Peyer's patch (tissue), 4 donors: ENCODE data around the gene TOMM20. TPM values are rescaled to one million over a fixed set of nuclear protein-coding genes. Genes with fewer than 3 reads are reported as not detected.

ENCODE experiments used
- DNase-seq, 3 donors: peaks; one replicate each; pipeline ENCODE4 v3.0.0-alpha.2; 2017 to 2019
- H3K27ac ChIP-seq, 4 donors: fragments of 200-600 bp; sonication (generic); one replicate each; pipeline ENCODE4 v1.5.1; 2016 to 2019
- H3K27me3 ChIP-seq, 2 donors: fragments of 200-600 bp; sonication (generic); one replicate each; pipeline ENCODE4 v1.5.1; 2019
- H3K36me3 ChIP-seq, 3 donors: fragments of 200-600 bp; sonication (generic); one replicate each; pipeline ENCODE4 v1.5.1; 2016 to 2019
- H3K4me1 ChIP-seq, 4 donors: fragments of 200-600 bp; sonication (generic); one replicate each; pipeline ENCODE4 v1.5.1; 2016 to 2019
- H3K4me3 ChIP-seq, 4 donors: fragments of 200-600 bp; sonication (generic); 1 replicate in 3 of 4; 2 replicates in 1 of 4; pipeline ENCODE4 v1.5.1; 2016 to 2019; ENCODE audit warnings: mild to moderate bottlenecking in 1 of 4
- H3K9me3 ChIP-seq, 4 donors: fragments of 200-600 bp; sonication (generic); one replicate each; pipeline ENCODE4 v1.5.1; 2016 to 2019; ENCODE audit warnings: mild to moderate bottlenecking in 1 of 4
- POLR2A ChIP-seq, 2 donors: fragments of 450-650 bp; IDR thresholded peaks; one replicate each; pipeline ENCODE4 v1.5.1; 2017; ENCODE audit warnings: antibody characterized with exemption in 2 of 2, mild to moderate bottlenecking in 2 of 2, moderate library complexity in 2 of 2
- total RNA-seq, 4 donors: library from RNA; depleted of rRNA; stranded (reverse); fragments of >200 nt; gene quantifications; one replicate each; pipeline ENCODE4 v1.1.0, GENCODE V29; 2016
- TF ChIP-seq, protein P1 (sequence below), 6 experiments: fragments of 450-650 bp in 4 of 6; fragments of 200-600 bp in 2 of 6; sonication (generic) in 1 of 6; IDR thresholded peaks; one replicate each; pipeline ENCODE4 v1.5.1; 2017 to 2019; ENCODE audit warnings: antibody characterized with exemption in 6 of 6, mild to moderate bottlenecking in 3 of 6, moderate library complexity in 1 of 6

TOMM20 gene
- total RNA-seq, 4 donors from 2014 or later: 38.0 to 44.3 (median 42.8) TPM

GRCh38 chr1:235127203-235127602, 1.4 kb downstream of the TOMM20 start:
- Histone ChIP-seq H3K4me1 (peaks cover 0 to 17% (median 5%) of the 10 kb centered on the region in 4 donors), H3K4me3 (peak overlapping the region; percentile 65 to 88 (median 83)), H3K9me3 (no peaks in the 10 kb centered on the region), H3K27me3 (no peaks in the 10 kb centered on the region), H3K27ac (no peak overlapping the region), H3K36me3 (peaks cover 0 to 10% (median 0%) of the 10 kb centered on the region in 3 donors)
- DNase-seq: no peak
- TF ChIP-seq, protein P1, sequence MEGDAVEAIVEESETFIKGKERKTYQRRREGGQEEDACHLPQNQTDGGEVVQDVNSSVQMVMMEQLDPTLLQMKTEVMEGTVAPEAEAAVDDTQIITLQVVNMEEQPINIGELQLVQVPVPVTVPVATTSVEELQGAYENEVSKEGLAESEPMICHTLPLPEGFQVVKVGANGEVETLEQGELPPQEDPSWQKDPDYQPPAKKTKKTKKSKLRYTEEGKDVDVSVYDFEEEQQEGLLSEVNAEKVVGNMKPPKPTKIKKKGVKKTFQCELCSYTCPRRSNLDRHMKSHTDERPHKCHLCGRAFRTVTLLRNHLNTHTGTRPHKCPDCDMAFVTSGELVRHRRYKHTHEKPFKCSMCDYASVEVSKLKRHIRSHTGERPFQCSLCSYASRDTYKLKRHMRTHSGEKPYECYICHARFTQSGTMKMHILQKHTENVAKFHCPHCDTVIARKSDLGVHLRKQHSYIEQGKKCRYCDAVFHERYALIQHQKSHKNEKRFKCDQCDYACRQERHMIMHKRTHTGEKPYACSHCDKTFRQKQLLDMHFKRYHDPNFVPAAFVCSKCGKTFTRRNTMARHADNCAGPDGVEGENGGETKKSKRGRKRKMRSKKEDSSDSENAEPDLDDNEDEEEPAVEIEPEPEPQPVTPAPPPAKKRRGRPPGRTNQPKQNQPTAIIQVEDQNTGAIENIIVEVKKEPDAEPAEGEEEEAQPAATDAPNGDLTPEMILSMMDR (IDR thresholded peaks at IDR 0.05): no peak
- TF ChIP-seq POLR2A (IDR thresholded peaks at IDR 0.05): no peak

DNA sequence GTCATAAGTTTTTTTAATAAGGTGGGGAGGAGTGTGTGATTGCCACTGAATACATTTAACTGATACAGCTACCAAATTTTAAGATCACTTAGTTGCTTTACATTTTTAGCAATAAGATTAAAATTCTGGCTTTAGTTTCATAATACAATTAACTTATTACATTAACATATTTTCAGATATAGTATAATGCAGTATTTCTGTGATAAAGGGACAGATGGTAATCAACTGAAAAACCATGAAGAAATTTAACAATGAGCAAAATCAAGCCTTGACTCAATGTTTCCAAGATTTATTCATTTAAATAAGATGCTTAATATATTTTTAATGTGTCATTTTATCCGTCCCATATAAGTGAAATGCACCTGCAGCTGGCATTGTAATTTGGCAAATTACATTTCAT, 4.0 kb downstream of the TOMM20 start:
- no peaks in the 10 kb centered on the region for H3K27me3 ChIP-seq
- H3K27ac ChIP-seq: no peak overlapping the region
- peaks cover 0 to 23% (median 0%) of the 10 kb centered on the region in 3 donors for H3K36me3 ChIP-seq
- no peak for TF ChIP-seq POLR2A (IDR thresholded peaks at IDR 0.05)
- TF ChIP-seq, protein P1 (IDR thresholded peaks at IDR 0.05): no peak
- H3K9me3 ChIP-seq: no peaks in the 10 kb centered on the region
- H3K4me3 ChIP-seq: no peak overlapping the region
- peaks cover 0 to 17% (median 5%) of the 10 kb centered on the region in 4 donors for H3K4me1 ChIP-seq
- no peak for DNase-seq

DNA sequence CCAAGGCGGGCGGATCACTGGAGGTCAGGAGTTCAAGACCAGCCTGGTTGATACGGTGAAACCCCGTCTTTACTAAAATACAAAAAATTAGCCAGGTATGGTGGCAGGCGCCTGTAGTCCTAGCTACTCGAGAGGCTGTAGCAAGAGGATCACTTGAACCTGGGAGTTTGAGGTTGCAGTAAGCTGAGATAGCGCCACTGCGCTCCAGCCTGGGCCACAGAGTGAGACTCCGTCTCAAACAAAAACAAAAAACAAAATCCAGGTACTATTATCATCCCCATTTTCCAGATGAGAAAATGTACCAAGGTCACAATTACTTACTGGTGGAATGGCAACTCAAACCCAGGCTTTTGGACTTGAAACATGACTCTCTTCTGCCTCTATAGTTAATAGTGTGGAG, 4.5 kb downstream of the TOMM20 start:
- H3K4me3 ChIP-seq: no peak overlapping the region
- no peak overlapping the region for H3K27ac ChIP-seq
- no peak for TF ChIP-seq POLR2A (IDR thresholded peaks at IDR 0.05)
- TF ChIP-seq, protein P1 (IDR thresholded peaks at IDR 0.05): no peak
- no peaks in the 10 kb centered on the region for H3K9me3 ChIP-seq
- DNase-seq: no peak
- no peaks in the 10 kb centered on the region for H3K27me3 ChIP-seq
- peaks cover 0 to 17% (median 5%) of the 10 kb centered on the region in 4 donors for H3K4me1 ChIP-seq
- peaks cover 0 to 28% (median 0%) of the 10 kb centered on the region in 3 donors for H3K36me3 ChIP-seq

- no peaks in the 10 kb centered on the region for H3K27me3 ChIP-seq
- H3K4me3 ChIP-seq: no peak overlapping the region
- H3K27ac ChIP-seq: no peak overlapping the region
- peaks cover 0 to 46% (median 0%) of the 10 kb centered on the region in 3 donors for H3K36me3 ChIP-seq
- no peaks in the 10 kb centered on the region for H3K9me3 ChIP-seq
- TF ChIP-seq, protein P1 (IDR thresholded peaks at IDR 0.05): no peak
- TF ChIP-seq POLR2A (IDR thresholded peaks at IDR 0.05): no peak
- DNase-seq: no peak
- peaks cover 0 to 17% (median 4%) of the 10 kb centered on the region in 4 donors for H3K4me1 ChIP-seq
These were observed 6.3 kb downstream of the TOMM20 start for GRCh38 chr1:235122348-235122747.

DNA sequence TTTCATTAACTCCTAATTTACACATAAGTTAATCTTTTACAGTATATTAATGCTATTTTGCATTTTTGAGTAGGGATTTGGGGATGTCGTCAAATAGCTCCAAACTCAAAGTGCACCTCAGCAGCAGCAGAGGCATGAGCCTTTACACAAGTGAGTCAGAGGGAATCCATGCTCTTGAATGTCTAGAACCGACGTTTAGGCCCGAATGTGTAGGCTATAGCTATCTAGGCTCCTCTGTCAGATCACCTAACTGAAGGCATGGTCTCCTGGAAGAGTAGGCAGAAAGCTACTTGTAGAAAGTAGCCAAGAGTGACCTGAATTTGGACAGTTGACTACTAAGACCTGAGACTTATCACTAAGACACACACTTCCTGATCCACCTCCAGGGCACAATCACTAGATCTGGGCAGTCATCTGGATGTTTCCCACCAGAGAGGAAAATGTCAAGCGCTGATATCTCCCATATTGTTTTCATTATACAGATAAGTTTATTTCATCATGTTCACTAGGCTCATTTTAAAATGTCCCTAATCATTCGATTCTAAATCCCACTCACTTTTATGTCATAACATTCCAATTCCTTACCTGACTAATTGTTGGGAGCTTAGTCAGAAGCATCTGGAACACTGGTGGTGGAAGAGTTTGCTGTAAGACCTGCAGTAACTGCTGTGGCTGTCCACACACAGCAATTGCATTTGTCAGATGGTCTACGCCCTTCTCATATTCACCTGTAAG, 15.3 kb downstream of the TOMM20 start:
- Histone ChIP-seq H3K36me3 (peaks cover 0 to 95% (median 0%) of the 10 kb centered on the region in 3 donors), H3K27ac (no peak overlapping the region), H3K27me3 (no peaks in the 10 kb centered on the region), H3K4me1 (no peaks in the 10 kb centered on the region), H3K9me3 (no peaks in the 10 kb centered on the region), H3K4me3 (no peak overlapping the region)
- TF ChIP-seq, protein P1 (IDR thresholded peaks at IDR 0.05): no peak
- no peak for TF ChIP-seq POLR2A (IDR thresholded peaks at IDR 0.05)
- DNase-seq: no peak
